HEK293 (cell line): ENCODE measurements around the gene CDK19.

Source experiments
- CTCF ChIA-PET: fragments of 350-600 bp; formaldehyde crosslinking; extraction: SDS; loops from one replicate; lab custom pipeline; 2021; ENCODE audit warnings: antibody characterized with exemption; lab: Yijun Ruan, JAX
- POLR2A ChIA-PET: fragments of 300-600 bp; formaldehyde crosslinking; extraction: SDS; loops from one replicate; lab custom pipeline; 2020; ENCODE audit warnings: antibody characterized with exemption, inconsistent platforms; lab: Yijun Ruan, JAX
- H3K27ac ChIP-seq: fragments of 200-500 bp; sonication (Bioruptor generic); 2 replicates; pipeline ENCODE4 v1.5.1; 2014; ENCODE audit warnings: low read depth, low read length, control low read depth, inconsistent platforms; ENCODE audit errors: extremely low read depth
- H3K36me3 ChIP-seq, 2 experiments: fragments of 200-500 bp in 1 of 2; sonication (Bioruptor generic) in 1 of 2; 1 replicate in 1 of 2; 2 replicates in 1 of 2; pipeline ENCODE4 v1.5.1; 2014 to 2017; ENCODE audit warnings: inconsistent platforms in 2 of 2, low read length in 2 of 2; ENCODE audit not compliant: control insufficient read depth in 2 of 2, insufficient read depth in 1 of 2
- H3K4me1 ChIP-seq: fragments of 200-500 bp; sonication (Bioruptor generic); 2 replicates; pipeline ENCODE4 v1.5.1; 2014; ENCODE audit warnings: mild to moderate bottlenecking, low read length, inconsistent platforms; ENCODE audit not compliant: control insufficient read depth, insufficient read depth
- H3K4me3 ChIP-seq: 2 replicates; pipeline ENCODE4 v1.5.1; 2011; ENCODE audit warnings: low read depth, mild to moderate bottlenecking, control low read depth, low read length, moderate library complexity
- H3K9me3 ChIP-seq: fragments of 200-500 bp; sonication (Bioruptor generic); 2 replicates; pipeline ENCODE4 v1.5.1; 2014; ENCODE audit warnings: low read depth, low read length, inconsistent platforms; ENCODE audit not compliant: control insufficient read depth, insufficient read depth
- ELK4 ChIP-seq: IDR thresholded peaks from 2 replicates; pipeline ENCODE4 v1.6.1; 2011; ENCODE audit warnings: mild to moderate bottlenecking, low read depth, low read length, borderline replicate concordance
- HOXC10 ChIP-seq: sonication (generic); formaldehyde crosslinking; IDR thresholded peaks from 2 replicates; pipeline ENCODE4 v1.8.1; 2023; ENCODE audit warnings: mild to moderate bottlenecking, missing genetic modification reagents
- HOXD13 ChIP-seq: sonication (generic); formaldehyde crosslinking; IDR thresholded peaks from 2 replicates; pipeline ENCODE4 v1.8.0; 2022; ENCODE audit warnings: missing genetic modification reagents, borderline replicate concordance
- SP2 ChIP-seq: fragments of 450-650 bp; formaldehyde crosslinking; IDR thresholded peaks from 2 replicates; pipeline ENCODE4 v1.5.1; 2016; ENCODE audit warnings: missing biosample characterization, missing genetic modification characterization
- YY1 ChIP-seq: fragments of 450-650 bp; formaldehyde crosslinking; IDR thresholded peaks from 2 replicates; pipeline ENCODE4 v1.5.1; 2018; ENCODE audit warnings: missing biosample characterization, missing genetic modification characterization
- ZBTB21 ChIP-seq: fragments of 450-650 bp; formaldehyde crosslinking; IDR thresholded peaks from 2 replicates; pipeline ENCODE4 v1.5.1; 2017; ENCODE audit warnings: missing biosample characterization, missing genetic modification characterization
- ZBTB8A ChIP-seq: fragments of 450-650 bp; formaldehyde crosslinking; IDR thresholded peaks from 2 replicates; pipeline ENCODE4 v1.5.1; 2016; ENCODE audit warnings: missing biosample characterization, missing genetic modification characterization
- ZFP41 ChIP-seq: fragments of 450-650 bp; formaldehyde crosslinking; IDR thresholded peaks from 2 replicates; pipeline ENCODE4 v1.5.1; 2016; ENCODE audit warnings: missing biosample characterization, missing genetic modification characterization, borderline replicate concordance
- ZNF148 ChIP-seq: fragments of 450-650 bp; formaldehyde crosslinking; IDR thresholded peaks from 2 replicates; pipeline ENCODE4 v1.5.0; 2017; ENCODE audit warnings: missing biosample characterization, missing genetic modification characterization, borderline replicate concordance
- ZNF341 ChIP-seq: fragments of 450-650 bp; formaldehyde crosslinking; IDR thresholded peaks from 2 replicates; pipeline ENCODE4; 2016; ENCODE audit warnings: low read depth, missing biosample characterization, missing genetic modification characterization
- ZNF473 ChIP-seq: fragments of 450-650 bp; formaldehyde crosslinking; IDR thresholded peaks from 2 replicates; pipeline ENCODE4 v1.5.1; 2017; ENCODE audit warnings: missing biosample characterization, missing genetic modification characterization
- ZNF521 ChIP-seq: fragments of 450-650 bp; formaldehyde crosslinking; IDR thresholded peaks from 2 replicates; pipeline ENCODE4 v1.5.1; 2017; ENCODE audit warnings: missing biosample characterization, mild to moderate bottlenecking, missing genetic modification characterization
- ZNF555 ChIP-seq: fragments of 450-650 bp; formaldehyde crosslinking; conservative IDR thresholded peaks from 2 replicates; pipeline ENCODE4 v1.5.1; 2017; ENCODE audit warnings: missing biosample characterization, mild to moderate bottlenecking, missing genetic modification characterization, inconsistent platforms
- ZNF600 ChIP-seq: fragments of 450-650 bp; formaldehyde crosslinking; IDR thresholded peaks from 2 replicates; pipeline ENCODE4 v1.5.1; 2016; ENCODE audit warnings: missing biosample characterization, missing genetic modification characterization
- ZNF624 ChIP-seq: fragments of 450-650 bp; formaldehyde crosslinking; IDR thresholded peaks from 2 replicates; pipeline ENCODE4 v1.5.1; 2017; ENCODE audit warnings: missing biosample characterization, missing genetic modification characterization
- ZSCAN30 ChIP-seq: fragments of 450-650 bp; IDR thresholded peaks from 2 replicates; pipeline ENCODE4 v1.5.1; 2018; ENCODE audit warnings: missing biosample characterization, mild to moderate bottlenecking, missing genetic modification characterization, moderate library complexity
- TF ChIP-seq, protein P1 (sequence below): fragments of 450-650 bp; formaldehyde crosslinking; IDR thresholded peaks from 2 replicates; pipeline ENCODE4 v1.5.1; 2016; ENCODE audit warnings: missing biosample characterization, missing genetic modification characterization
- TF ChIP-seq, protein P2 (sequence below): fragments of 450-650 bp; IDR thresholded peaks from 2 replicates; pipeline ENCODE4 v1.5.1; 2018; ENCODE audit warnings: missing biosample characterization, mild to moderate bottlenecking, missing genetic modification characterization
- TF ChIP-seq, protein P3 (sequence below): fragments of 450-650 bp; formaldehyde crosslinking; IDR thresholded peaks from 2 replicates; pipeline ENCODE4 v1.5.1; 2017; ENCODE audit warnings: missing biosample characterization, missing genetic modification characterization
- TF ChIP-seq, protein P4 (sequence below): fragments of 450-650 bp; formaldehyde crosslinking; conservative IDR thresholded peaks from 2 replicates; pipeline ENCODE4 v1.5.1; 2016; ENCODE audit warnings: low read depth, missing biosample characterization, missing genetic modification characterization

The CDK19 gene

DNA sequence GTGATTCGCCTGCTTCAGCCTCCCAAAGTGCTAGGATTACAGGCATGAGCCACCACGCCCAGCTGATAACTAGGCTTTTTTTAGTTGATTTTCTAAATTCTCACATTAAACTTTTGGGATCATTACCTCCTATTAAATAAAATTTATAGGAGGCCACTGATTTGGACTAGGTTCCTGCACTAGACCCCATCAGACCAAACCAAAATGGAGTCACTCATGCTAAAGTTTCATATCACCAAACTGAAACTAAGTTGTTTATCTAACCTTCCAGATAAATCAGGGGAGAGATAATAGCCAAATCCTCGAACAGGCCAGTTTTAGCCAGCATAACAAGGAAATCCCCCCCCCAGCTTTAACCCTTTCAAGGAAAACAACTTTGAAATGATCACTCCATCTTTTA is 240.5 kb downstream of the CDK19 start:
- no peak for TF ChIP-seq ZNF473 (tag by site-specific recombination)
- no peak for TF ChIP-seq HOXD13
- TF ChIP-seq YY1 (tag by site-specific recombination), result no peak
- no peak for TF ChIP-seq ELK4
- TF ChIP-seq SP2 (tag by site-specific recombination), result no peak
- TF ChIP-seq, protein P1, sequence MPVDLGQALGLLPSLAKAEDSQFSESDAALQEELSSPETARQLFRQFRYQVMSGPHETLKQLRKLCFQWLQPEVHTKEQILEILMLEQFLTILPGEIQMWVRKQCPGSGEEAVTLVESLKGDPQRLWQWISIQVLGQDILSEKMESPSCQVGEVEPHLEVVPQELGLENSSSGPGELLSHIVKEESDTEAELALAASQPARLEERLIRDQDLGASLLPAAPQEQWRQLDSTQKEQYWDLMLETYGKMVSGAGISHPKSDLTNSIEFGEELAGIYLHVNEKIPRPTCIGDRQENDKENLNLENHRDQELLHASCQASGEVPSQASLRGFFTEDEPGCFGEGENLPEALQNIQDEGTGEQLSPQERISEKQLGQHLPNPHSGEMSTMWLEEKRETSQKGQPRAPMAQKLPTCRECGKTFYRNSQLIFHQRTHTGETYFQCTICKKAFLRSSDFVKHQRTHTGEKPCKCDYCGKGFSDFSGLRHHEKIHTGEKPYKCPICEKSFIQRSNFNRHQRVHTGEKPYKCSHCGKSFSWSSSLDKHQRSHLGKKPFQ (tag by site-specific recombination), result no peak
- no peak for TF ChIP-seq HOXC10
- no peak for TF ChIP-seq ZFP41
- no peak for TF ChIP-seq ZBTB21 (tag by site-specific recombination)
- TF ChIP-seq ZNF341 (tag by site-specific recombination), result no peak
- TF ChIP-seq ZNF148, result no peak
- TF ChIP-seq ZNF600, result no peak
- TF ChIP-seq, protein P2, sequence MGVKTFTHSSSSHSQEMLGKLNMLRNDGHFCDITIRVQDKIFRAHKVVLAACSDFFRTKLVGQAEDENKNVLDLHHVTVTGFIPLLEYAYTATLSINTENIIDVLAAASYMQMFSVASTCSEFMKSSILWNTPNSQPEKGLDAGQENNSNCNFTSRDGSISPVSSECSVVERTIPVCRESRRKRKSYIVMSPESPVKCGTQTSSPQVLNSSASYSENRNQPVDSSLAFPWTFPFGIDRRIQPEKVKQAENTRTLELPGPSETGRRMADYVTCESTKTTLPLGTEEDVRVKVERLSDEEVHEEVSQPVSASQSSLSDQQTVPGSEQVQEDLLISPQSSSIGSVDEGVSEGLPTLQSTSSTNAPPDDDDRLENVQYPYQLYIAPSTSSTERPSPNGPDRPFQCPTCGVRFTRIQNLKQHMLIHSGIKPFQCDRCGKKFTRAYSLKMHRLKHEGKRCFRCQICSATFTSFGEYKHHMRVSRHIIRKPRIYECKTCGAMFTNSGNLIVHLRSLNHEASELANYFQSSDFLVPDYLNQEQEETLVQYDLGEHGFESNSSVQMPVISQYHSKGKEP (tag by site-specific recombination), result no peak
- no peak for TF ChIP-seq ZNF521 (tag by site-specific recombination)
- no peak for TF ChIP-seq ZNF624 (tag by site-specific recombination)
- TF ChIP-seq ZNF555 (tag by site-specific recombination), result no peak
- no peak for TF ChIP-seq ZSCAN30 (tag by site-specific recombination)
- TF ChIP-seq, protein P3, sequence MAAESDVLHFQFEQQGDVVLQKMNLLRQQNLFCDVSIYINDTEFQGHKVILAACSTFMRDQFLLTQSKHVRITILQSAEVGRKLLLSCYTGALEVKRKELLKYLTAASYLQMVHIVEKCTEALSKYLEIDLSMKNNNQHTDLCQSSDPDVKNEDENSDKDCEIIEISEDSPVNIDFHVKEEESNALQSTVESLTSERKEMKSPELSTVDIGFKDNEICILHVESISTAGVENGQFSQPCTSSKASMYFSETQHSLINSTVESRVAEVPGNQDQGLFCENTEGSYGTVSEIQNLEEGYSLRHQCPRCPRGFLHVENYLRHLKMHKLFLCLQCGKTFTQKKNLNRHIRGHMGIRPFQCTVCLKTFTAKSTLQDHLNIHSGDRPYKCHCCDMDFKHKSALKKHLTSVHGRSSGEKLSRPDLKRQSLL (tag by site-specific recombination), result no peak
- TF ChIP-seq ZBTB8A, result no peak
- TF ChIP-seq, protein P4, sequence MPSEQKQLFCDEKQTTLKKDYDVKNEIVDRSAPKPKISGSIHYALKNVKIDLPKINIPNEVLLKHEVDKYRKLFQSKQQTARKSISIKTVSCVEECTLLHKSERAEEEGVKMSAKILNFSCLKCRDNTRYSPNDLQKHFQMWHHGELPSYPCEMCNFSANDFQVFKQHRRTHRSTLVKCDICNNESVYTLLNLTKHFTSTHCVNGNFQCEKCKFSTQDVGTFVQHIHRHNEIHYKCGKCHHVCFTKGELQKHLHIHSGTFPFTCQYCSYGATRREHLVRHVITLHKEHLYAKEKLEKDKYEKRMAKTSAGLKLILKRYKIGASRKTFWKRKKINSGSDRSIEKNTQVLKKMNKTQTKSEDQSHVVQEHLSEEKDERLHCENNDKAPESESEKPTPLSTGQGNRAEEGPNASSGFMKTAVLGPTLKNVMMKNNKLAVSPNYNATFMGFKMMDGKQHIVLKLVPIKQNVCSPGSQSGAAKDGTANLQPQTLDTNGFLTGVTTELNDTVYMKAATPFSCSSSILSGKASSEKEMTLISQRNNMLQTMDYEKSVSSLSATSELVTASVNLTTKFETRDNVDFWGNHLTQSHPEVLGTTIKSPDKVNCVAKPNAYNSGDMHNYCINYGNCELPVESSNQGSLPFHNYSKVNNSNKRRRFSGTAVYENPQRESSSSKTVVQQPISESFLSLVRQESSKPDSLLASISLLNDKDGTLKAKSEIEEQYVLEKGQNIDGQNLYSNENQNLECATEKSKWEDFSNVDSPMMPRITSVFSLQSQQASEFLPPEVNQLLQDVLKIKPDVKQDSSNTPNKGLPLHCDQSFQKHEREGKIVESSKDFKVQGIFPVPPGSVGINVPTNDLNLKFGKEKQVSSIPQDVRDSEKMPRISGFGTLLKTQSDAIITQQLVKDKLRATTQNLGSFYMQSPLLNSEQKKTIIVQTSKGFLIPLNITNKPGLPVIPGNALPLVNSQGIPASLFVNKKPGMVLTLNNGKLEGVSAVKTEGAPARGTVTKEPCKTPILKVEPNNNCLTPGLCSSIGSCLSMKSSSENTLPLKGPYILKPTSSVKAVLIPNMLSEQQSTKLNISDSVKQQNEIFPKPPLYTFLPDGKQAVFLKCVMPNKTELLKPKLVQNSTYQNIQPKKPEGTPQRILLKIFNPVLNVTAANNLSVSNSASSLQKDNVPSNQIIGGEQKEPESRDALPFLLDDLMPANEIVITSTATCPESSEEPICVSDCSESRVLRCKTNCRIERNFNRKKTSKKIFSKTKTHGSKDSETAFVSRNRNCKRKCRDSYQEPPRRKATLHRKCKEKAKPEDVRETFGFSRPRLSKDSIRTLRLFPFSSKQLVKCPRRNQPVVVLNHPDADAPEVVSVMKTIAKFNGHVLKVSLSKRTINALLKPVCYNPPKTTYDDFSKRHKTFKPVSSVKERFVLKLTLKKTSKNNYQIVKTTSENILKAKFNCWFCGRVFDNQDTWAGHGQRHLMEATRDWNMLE, result no peak
- POLR2A ChIA-PET, result no interaction called here
- Histone ChIP-seq H3K4me3 (no peak overlapping the region), H3K36me3 (no peaks in the 10 kb centered on the region), H3K27ac (no peak overlapping the region), H3K9me3 (no peaks in the 10 kb centered on the region), H3K4me1 (no peaks in the 10 kb centered on the region)
- CTCF ChIA-PET, result interaction anchor here (0.6 kb wide), 1 partner anchor 56 kb away, joined by 3 read pairs; no protein-coding TSS in a partner anchor
